MCF 10A (cell line): ENCODE data around the gene RNF20. TPM values are rescaled to one million over a fixed set of nuclear protein-coding genes. Genes with fewer than 3 reads are reported as not detected.

ENCODE experiments used
- BruUV-seq: library from RNA; stranded (reverse); fragments of 400-500 nt; replicated peaks from 2 replicates; lab custom pipeline; 2021; lab: Mats Ljungman, UMichigan
- CTCF ChIA-PET: fragments of 300-600 bp; sonication (Branson Sonifier 250); formaldehyde crosslinking; extraction: SDS; loops from one replicate; lab custom pipeline; 2021; ENCODE audit warnings: antibody characterized with exemption, inconsistent platforms; lab: Yijun Ruan, JAX
- POLR2A ChIA-PET: fragments of 300-600, 350-650 bp; sonication (Branson Sonifier 250); formaldehyde crosslinking; extraction: SDS; loops from one replicate; lab custom pipeline; 2020; ENCODE audit warnings: antibody characterized with exemption, inconsistent platforms; lab: Yijun Ruan, JAX
- DNase-seq: peaks from one replicate; pipeline ENCODE4 v3.0.0-alpha.2; 2018; ENCODE audit not compliant: unreplicated experiment
- H3K27ac Mint-ChIP-seq: one replicate; pipeline ENCODE4 v1.8.0; 2022; ENCODE audit warnings: mild to moderate bottlenecking, low read depth, mixed read lengths; ENCODE audit not compliant: unreplicated experiment
- H3K27me3 Mint-ChIP-seq: one replicate; pipeline ENCODE4 v1.8.0; 2022; ENCODE audit warnings: mixed read lengths; ENCODE audit not compliant: insufficient read depth, unreplicated experiment
- H3K36me3 Mint-ChIP-seq: one replicate; pipeline ENCODE4 v1.8.0; 2022; ENCODE audit warnings: mild to moderate bottlenecking, moderate library complexity, mixed read lengths; ENCODE audit not compliant: insufficient read depth, unreplicated experiment
- H3K4me1 Mint-ChIP-seq: one replicate; pipeline ENCODE4 v1.8.0; 2022; ENCODE audit warnings: mixed read lengths; ENCODE audit not compliant: insufficient read depth, unreplicated experiment
- H3K4me3 Mint-ChIP-seq: one replicate; pipeline ENCODE4 v1.8.0; 2022; ENCODE audit warnings: mild to moderate bottlenecking, moderate library complexity, mixed read lengths; ENCODE audit not compliant: unreplicated experiment
- H3K9me3 Mint-ChIP-seq: one replicate; pipeline ENCODE4 v1.8.0; 2022; ENCODE audit warnings: mixed read lengths; ENCODE audit not compliant: unreplicated experiment
- intact Hi-C: fragments of 100-400 bp; cut with micrococcal nuclease; formaldehyde crosslinking; loops from 2 replicates; pipeline ENCODE4 v1.14.1; 2022
- total RNA-seq: library from RNA; stranded (reverse); gene quantifications from 2 replicates; pipeline ENCODE4 v1.2.3, GENCODE V29; 2022
- TF ChIP-seq, protein P1 (sequence below): fragments of 200-600 bp; IDR thresholded peaks from one replicate; pipeline ENCODE4 v1.8.0; 2022; ENCODE audit warnings: antibody characterized with exemption, mild to moderate bottlenecking; ENCODE audit not compliant: unreplicated experiment

RNF20 gene
- total RNA-seq, 1 experiment from 2014 or later, result 41.6 TPM

DNA sequence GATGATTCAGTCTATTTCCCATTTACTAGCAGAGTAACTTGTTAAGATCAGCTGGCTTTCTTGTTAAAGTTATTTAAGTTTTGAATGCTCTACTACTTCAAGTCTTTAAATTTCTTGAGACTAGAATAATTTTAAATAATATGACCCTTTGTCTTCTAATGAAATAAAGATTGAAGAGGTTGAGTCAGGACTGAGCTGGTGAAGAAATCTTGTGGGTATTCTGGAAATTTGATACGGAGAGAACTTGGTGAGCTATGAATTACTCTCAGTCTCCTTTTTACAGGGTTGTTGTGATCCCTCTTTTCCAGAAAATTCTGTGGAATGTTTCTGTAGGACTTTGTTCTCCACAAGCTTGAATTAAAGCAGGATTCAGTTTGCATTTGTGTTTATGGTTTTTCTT is 29.3 kb downstream of the RNF20 start:
- Mint-ChIP-seq H3K27ac (no peak overlapping the region), H3K9me3 (no peaks in the 10 kb centered on the region), H3K36me3 (peaks cover 81% of the 10 kb centered on the region), H3K27me3 (no peaks in the 10 kb centered on the region), H3K4me3 (no peak overlapping the region), H3K4me1 (no peaks in the 10 kb centered on the region)
- no peak for DNase-seq
- TF ChIP-seq, protein P1, sequence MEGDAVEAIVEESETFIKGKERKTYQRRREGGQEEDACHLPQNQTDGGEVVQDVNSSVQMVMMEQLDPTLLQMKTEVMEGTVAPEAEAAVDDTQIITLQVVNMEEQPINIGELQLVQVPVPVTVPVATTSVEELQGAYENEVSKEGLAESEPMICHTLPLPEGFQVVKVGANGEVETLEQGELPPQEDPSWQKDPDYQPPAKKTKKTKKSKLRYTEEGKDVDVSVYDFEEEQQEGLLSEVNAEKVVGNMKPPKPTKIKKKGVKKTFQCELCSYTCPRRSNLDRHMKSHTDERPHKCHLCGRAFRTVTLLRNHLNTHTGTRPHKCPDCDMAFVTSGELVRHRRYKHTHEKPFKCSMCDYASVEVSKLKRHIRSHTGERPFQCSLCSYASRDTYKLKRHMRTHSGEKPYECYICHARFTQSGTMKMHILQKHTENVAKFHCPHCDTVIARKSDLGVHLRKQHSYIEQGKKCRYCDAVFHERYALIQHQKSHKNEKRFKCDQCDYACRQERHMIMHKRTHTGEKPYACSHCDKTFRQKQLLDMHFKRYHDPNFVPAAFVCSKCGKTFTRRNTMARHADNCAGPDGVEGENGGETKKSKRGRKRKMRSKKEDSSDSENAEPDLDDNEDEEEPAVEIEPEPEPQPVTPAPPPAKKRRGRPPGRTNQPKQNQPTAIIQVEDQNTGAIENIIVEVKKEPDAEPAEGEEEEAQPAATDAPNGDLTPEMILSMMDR, result no peak
- intact Hi-C loops, result no loop called here
- POLR2A ChIA-PET, result no interaction called here
- CTCF ChIA-PET, result interaction anchor here (1.0 to 5.7 kb wide), 3 partner anchors 33 to 114 kb away, joined by 3 to 83 read pairs (median 4); no protein-coding TSS in a partner anchor
- BruUV-seq, result no TSS peak

DNA sequence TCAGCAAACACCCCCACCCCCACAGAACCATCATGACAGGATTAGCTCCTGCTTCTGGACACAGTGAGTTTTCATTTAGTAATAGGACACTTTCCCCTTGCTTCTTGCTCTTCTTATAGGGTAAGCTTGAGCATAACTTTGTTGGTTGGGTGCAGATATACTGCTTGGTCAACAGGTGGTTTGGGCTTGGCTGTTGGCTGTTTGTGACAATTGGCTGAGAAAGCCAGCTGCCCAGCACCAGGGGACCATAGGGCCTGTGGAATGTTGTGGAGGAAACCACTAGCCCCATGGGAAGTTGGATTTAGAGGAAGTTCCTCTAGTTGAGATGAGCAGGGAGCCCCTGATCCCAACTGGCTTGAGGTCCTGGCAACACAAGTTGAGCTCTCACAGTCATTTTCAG is 30.6 kb downstream of the RNF20 start:
- Mint-ChIP-seq H3K27ac (no peak overlapping the region), H3K27me3 (no peaks in the 10 kb centered on the region), H3K4me1 (no peaks in the 10 kb centered on the region), H3K9me3 (no peaks in the 10 kb centered on the region), H3K4me3 (no peak overlapping the region), H3K36me3 (peaks cover 73% of the 10 kb centered on the region)
- CTCF ChIA-PET, result interaction anchor here (0.6 to 5.7 kb wide), 7 partner anchors 9 to 1155 kb away, joined by 3 to 83 read pairs (median 7); no protein-coding TSS in a partner anchor
- TF ChIP-seq, protein P1, result no peak
- intact Hi-C loops, result no loop called here
- BruUV-seq, result no TSS peak
- POLR2A ChIA-PET, result interaction anchor here (0.9 kb wide), 1 partner anchor 13 kb away, joined by 3 read pairs; no protein-coding TSS in a partner anchor
- DNase-seq, result no peak

DNA sequence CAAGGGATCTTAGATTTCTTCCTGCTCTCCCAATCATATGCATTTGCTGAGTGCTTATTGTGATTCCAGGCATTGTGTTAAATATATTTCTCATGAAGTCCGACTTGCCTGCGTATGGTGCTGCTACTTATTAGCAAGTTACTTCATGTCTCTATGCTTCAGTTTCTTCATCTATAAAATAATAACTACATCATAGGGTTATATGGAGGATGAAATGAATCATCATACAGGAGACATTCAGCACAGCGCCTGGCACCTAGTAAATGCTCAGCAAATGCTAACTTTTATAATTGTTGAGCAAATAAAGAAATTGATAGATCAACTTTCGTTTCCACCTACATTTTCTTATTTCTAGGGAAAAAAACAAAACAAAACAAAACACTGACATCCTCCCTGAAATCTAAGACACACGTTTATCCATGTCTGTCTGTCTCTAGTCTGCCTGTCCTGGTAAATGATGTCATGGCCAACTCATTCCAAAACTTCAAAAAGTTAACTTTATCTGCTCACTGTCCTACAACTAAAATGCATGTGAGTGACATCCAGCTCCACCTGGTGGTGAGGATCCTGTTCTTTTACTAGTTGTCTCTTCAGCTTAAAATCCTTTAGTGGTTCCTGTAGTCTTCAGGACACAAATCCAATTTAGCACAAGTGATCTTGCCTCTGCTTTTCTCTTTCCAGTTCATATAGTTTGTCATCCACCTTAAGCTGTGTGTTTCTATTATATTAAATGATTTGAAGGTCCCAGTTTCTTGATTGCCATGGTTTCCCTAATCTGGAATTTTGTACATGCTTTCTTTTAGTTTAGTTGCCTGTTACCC is 33.5 kb downstream of the RNF20 start:
- ChIA-PET POLR2A (no interaction called here), CTCF (interaction anchor here (0.5 to 5.7 kb wide), 25 partner anchors 10 to 1684 kb away, joined by 3 to 83 read pairs (median 4); partner anchors contain the start of gene RNF20)
- TF ChIP-seq, protein P1, result no peak
- Mint-ChIP-seq H3K4me3 (no peak overlapping the region), H3K9me3 (no peaks in the 10 kb centered on the region), H3K36me3 (peaks cover 50% of the 10 kb centered on the region), H3K4me1 (no peaks in the 10 kb centered on the region), H3K27me3 (no peaks in the 10 kb centered on the region), H3K27ac (no peak overlapping the region)
- intact Hi-C loops, result loop anchor here (1.0 kb wide), 1 partner anchor 108 kb away; no protein-coding TSS in a partner anchor
- no TSS peak for BruUV-seq
- DNase-seq, result peak; percentile 45

DNA sequence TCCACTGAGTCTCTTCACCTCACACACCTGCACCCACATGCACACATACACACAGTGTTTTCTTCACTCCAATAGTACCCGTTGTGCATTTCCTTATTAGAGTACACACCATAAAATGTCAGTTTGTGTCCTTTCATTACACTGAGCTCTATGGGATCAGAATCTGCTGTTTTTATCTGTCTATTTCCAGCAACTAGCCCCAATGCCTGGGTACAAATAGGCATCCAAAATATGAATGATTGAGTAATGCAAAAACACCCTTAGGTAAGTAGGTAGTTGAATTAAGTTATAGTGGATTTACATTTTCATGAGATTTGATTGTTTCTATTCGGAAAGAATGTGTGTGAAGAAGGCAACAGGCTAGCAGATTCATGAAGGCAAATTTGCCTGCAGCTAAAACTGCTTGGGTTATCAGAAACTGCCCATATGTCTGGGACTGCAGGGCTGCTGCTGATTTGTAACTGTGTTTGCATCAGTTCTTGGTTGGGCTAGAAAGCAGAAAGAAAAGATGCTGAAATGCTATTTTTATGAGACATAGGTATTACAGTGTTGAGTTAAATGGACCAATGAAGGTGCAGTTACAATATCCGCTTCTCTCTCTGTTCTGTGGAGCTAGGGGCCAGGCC is 34.2 kb downstream of the RNF20 start:
- ChIA-PET CTCF (interaction anchor here (0.5 to 5.7 kb wide), 22 partner anchors 9 to 1683 kb away, joined by 3 to 83 read pairs (median 4); no protein-coding TSS in a partner anchor), POLR2A (no interaction called here)
- DNase-seq, result no peak
- Mint-ChIP-seq H3K9me3 (no peaks in the 10 kb centered on the region), H3K4me1 (no peaks in the 10 kb centered on the region), H3K27ac (no peak overlapping the region), H3K4me3 (no peak overlapping the region), H3K27me3 (no peaks in the 10 kb centered on the region), H3K36me3 (peaks cover 43% of the 10 kb centered on the region)
- BruUV-seq, result no TSS peak
- intact Hi-C loops, result loop anchor here (1.0 kb wide), 1 partner anchor 109 kb away; no protein-coding TSS in a partner anchor
- TF ChIP-seq, protein P1, result no peak
